Body of pancreas (tissue), 4 donors: Measurements from ENCODE around the gene HAUS3.
A peak's percentile ranks its signal among the peaks of the same experiment; 100 is the strongest.

Experiments used
- POLR2A ChIP-seq, 3 donors: fragments of 450-650 bp; IDR thresholded peaks; one replicate each; pipeline ENCODE4 v1.6.1; 2016; ENCODE audit warnings: antibody characterized with exemption in 3 of 3, mild to moderate bottlenecking in 2 of 3
- TF ChIP-seq, protein P1 (sequence below), 7 experiments: fragments of 450-650 bp in 4 of 7; fragments of 200-600 bp in 3 of 7; sonication (generic) in 3 of 7; IDR thresholded peaks; one replicate each; pipeline ENCODE4 v1.5.1; 2016 to 2019; ENCODE audit warnings: antibody characterized with exemption in 7 of 7

DNA sequence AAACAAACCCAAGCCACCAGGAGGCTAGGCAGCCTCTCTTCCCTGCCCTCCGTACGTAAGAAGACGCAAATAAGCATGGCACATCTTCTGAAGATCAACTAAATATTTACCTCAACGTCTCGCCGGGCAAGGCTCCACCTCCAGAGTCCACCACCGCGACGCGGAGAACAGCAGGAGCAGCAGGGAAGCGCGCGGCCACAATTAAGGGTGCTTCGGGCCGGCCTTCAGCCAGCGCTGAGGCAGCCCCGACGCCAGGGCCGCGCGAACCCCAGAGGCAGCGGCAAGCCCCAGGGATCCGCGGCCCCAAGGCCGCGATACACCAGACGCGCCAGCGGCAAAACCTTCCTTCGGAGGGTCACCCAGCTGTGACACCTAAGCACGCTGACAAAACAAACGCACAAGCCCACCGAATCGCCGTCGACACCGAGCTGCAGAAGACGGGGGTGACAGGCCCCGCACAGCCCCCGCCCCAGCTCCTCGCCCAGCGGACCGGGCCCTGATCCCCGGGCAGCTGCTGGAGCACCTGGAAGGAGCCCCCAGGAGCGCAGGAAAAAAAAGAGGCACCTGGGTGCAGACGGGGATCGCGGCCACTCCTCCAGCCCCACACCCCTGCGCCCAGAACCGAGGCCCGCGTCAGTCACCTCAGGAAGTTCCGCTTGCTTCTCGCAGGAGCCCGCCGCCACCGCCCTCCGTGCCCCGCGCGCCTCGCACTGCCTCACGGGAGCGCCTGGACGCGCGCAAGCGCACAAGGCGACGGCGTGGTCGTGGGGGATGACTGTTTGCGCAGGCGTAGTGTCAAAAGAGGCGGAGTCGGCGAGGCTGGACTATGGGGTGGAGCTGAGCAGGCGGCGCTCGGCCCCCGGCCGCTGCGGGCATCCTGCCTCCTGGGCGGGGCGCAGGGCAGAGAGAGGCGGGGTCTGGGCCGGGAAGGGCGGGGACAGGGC lies at the start of gene HAUS3, which contains the start of gene POLN:
- TF ChIP-seq, protein P1, sequence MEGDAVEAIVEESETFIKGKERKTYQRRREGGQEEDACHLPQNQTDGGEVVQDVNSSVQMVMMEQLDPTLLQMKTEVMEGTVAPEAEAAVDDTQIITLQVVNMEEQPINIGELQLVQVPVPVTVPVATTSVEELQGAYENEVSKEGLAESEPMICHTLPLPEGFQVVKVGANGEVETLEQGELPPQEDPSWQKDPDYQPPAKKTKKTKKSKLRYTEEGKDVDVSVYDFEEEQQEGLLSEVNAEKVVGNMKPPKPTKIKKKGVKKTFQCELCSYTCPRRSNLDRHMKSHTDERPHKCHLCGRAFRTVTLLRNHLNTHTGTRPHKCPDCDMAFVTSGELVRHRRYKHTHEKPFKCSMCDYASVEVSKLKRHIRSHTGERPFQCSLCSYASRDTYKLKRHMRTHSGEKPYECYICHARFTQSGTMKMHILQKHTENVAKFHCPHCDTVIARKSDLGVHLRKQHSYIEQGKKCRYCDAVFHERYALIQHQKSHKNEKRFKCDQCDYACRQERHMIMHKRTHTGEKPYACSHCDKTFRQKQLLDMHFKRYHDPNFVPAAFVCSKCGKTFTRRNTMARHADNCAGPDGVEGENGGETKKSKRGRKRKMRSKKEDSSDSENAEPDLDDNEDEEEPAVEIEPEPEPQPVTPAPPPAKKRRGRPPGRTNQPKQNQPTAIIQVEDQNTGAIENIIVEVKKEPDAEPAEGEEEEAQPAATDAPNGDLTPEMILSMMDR (IDR thresholded peaks at IDR 0.05), result no peak
- TF ChIP-seq POLR2A (IDR thresholded peaks at IDR 0.05), result peak; percentile 51 to 82 (median 73)
